Mesendoderm (in vitro differentiated cells): ENCODE data around the gene PLBD2.

ENCODE experiments used
- DNase-seq: peaks from one replicate; pipeline ENCODE4 v3.0.0; 2013
- H2AK5ac ChIP-seq: 2 replicates; pipeline ENCODE4 v1.6.1; 2013; ENCODE audit warnings: low read length, inconsistent platforms
- H2BK120ac ChIP-seq: 2 replicates; pipeline ENCODE4 v1.6.1; 2013; ENCODE audit warnings: low read depth, mild to moderate bottlenecking, low read length, moderate library complexity, mixed read lengths
- H2BK15ac ChIP-seq: replicated peaks from 2 replicates; pipeline ENCODE4 v1.6.1; 2013; ENCODE audit warnings: low read depth, mild to moderate bottlenecking, moderate library complexity
- H2BK5ac ChIP-seq: 2 replicates; pipeline ENCODE4 v1.6.1; 2013; ENCODE audit warnings: low read length, inconsistent platforms
- H3K18ac ChIP-seq: 2 replicates; pipeline ENCODE4 v1.6.1; 2013; ENCODE audit warnings: mild to moderate bottlenecking, low read length, mixed read lengths
- H3K23ac ChIP-seq: one replicate; pipeline ENCODE4 v1.6.1; 2013; ENCODE audit warnings: low read length
- H3K27ac ChIP-seq: 2 replicates; pipeline ENCODE4 v1.5.1; 2013; ENCODE audit warnings: low read depth, mild to moderate bottlenecking, inconsistent platforms, low read length, moderate library complexity
- H3K27me3 ChIP-seq: 2 replicates; pipeline ENCODE4 v1.6.1; 2013; ENCODE audit warnings: low read length, control low read depth, mild to moderate bottlenecking, inconsistent platforms; ENCODE audit not compliant: insufficient read depth, poor library complexity
- H3K36me3 ChIP-seq: 2 replicates; pipeline ENCODE4 v1.6.1; 2013; ENCODE audit warnings: low read length, inconsistent platforms; ENCODE audit not compliant: control insufficient read depth, insufficient read depth
- H3K4ac ChIP-seq: one replicate; pipeline ENCODE4 v1.6.1; 2013; ENCODE audit warnings: low read depth, mild to moderate bottlenecking, low read length, moderate library complexity
- H3K4me1 ChIP-seq: 2 replicates; pipeline ENCODE4 v1.6.1; 2013; ENCODE audit warnings: low read depth, low read length, inconsistent platforms; ENCODE audit not compliant: control insufficient read depth
- H3K4me2 ChIP-seq: 2 replicates; pipeline ENCODE4 v1.6.1; 2013; ENCODE audit warnings: low read length
- H3K4me3 ChIP-seq: 2 replicates; pipeline ENCODE4 v1.5.1; 2013; ENCODE audit warnings: mild to moderate bottlenecking, low read length
- H3K56ac ChIP-seq: one replicate; pipeline ENCODE4 v1.6.1; 2013; ENCODE audit warnings: low read length
- H3K79me1 ChIP-seq: 2 replicates; pipeline ENCODE4 v1.6.1; 2013; ENCODE audit warnings: low read length, inconsistent platforms
- H3K79me2 ChIP-seq: 2 replicates; pipeline ENCODE4 v1.6.1; 2013; ENCODE audit warnings: mild to moderate bottlenecking, low read length; ENCODE audit not compliant: control insufficient read depth, insufficient read depth
- H3K9ac ChIP-seq: 2 replicates; pipeline ENCODE4 v1.6.1; 2013; ENCODE audit warnings: low read length, inconsistent platforms
- H4K5ac ChIP-seq: one replicate; pipeline ENCODE4 v1.6.1; 2013; ENCODE audit warnings: low read length
- H4K8ac ChIP-seq: one replicate; pipeline ENCODE4 v1.6.1; 2013; ENCODE audit warnings: low read depth, mild to moderate bottlenecking, control low read depth, low read length, moderate library complexity
- WGBS: extraction: QIAGEN DNeasy Blood & Tissue Kit; methylation state at CpG from one replicate; pipeline ENCODE4 v1.1.7; 2013; ENCODE audit warnings: low lambda C conversion rate, missing lambda C conversion rate; ENCODE audit not compliant: insufficient coverage; ENCODE audit errors: extremely low coverage; 5-methylcytosine and 5-hydroxymethylcytosine counted together

Gene PLBD2

GRCh38 chr12:113340061-113340460 lies 18.3 kb upstream of the PLBD2 start:
- Histone ChIP-seq H3K79me1 (no peaks in the 10 kb centered on the region), H3K36me3 (no peaks in the 10 kb centered on the region), H2BK5ac (no peak overlapping the region), H2AK5ac (no peak overlapping the region), H3K4ac (no peak overlapping the region), H2BK15ac (no peak overlapping the region), H3K18ac (no peak overlapping the region), H3K9ac (no peak overlapping the region), H2BK120ac (no peak overlapping the region), H3K27me3 (no peaks in the 10 kb centered on the region), H3K4me3 (no peak overlapping the region), H3K4me1 (no peaks in the 10 kb centered on the region), H3K56ac (no peak overlapping the region), H4K8ac (no peak overlapping the region), H3K79me2 (no peaks in the 10 kb centered on the region), H3K4me2 (no peak overlapping the region), H4K5ac (no peak overlapping the region), H3K27ac (no peak overlapping the region), H3K23ac (no peak overlapping the region)
- WGBS, result no CpG with 5 or more reads among the region's 3 CpGs
- no peak for DNase-seq

DNA sequence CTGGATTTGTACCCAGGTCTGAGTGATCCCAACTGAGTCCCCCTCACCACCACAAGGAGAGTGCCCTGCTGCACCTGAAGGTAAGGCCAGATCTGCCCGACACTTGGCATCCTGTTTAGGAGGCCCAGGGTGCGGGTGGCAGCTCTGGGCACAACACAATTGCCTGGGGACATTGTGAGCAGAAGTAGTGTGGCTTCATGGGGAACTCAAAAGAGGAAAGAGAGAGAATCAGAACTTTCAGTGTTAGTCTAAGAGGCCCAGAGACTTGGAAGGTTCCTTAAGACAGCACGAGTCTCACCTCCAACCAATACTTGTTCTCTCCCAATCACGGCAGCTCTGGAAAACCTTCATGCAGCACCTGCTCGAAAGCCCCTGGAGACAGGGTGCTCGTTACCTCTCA lies 16.9 kb upstream of the PLBD2 start:
- no CpG with 5 or more reads among the region's 6 CpGs for WGBS
- Histone ChIP-seq H3K4me1 (no peaks in the 10 kb centered on the region), H4K8ac (no peak overlapping the region), H3K79me1 (no peaks in the 10 kb centered on the region), H3K4me3 (no peak overlapping the region), H2BK15ac (no peak overlapping the region), H4K5ac (no peak overlapping the region), H2BK120ac (no peak overlapping the region), H3K9ac (no peak overlapping the region), H3K18ac (no peak overlapping the region), H3K56ac (no peak overlapping the region), H3K4ac (no peak overlapping the region), H2AK5ac (no peak overlapping the region), H3K36me3 (no peaks in the 10 kb centered on the region), H3K27me3 (no peaks in the 10 kb centered on the region), H3K79me2 (no peaks in the 10 kb centered on the region), H3K4me2 (no peak overlapping the region), H2BK5ac (no peak overlapping the region), H3K23ac (no peak overlapping the region), H3K27ac (no peak overlapping the region)
- DNase-seq, result no peak

- no peaks in the 10 kb centered on the region for H3K4me1 ChIP-seq
- no peak overlapping the region for H3K4ac ChIP-seq
- no peaks in the 10 kb centered on the region for H3K79me1 ChIP-seq
- no CpG with 5 or more reads among the region's 6 CpGs for WGBS
- H3K27me3 ChIP-seq, result no peaks in the 10 kb centered on the region
- no peaks in the 10 kb centered on the region for H3K79me2 ChIP-seq
- H3K18ac ChIP-seq, result no peak overlapping the region
- no peak overlapping the region for H3K23ac ChIP-seq
- DNase-seq, result no peak
- H3K27ac ChIP-seq, result no peak overlapping the region
- no peak overlapping the region for H2BK120ac ChIP-seq
- no peak overlapping the region for H2BK15ac ChIP-seq
- H4K8ac ChIP-seq, result no peak overlapping the region
- no peak overlapping the region for H3K4me3 ChIP-seq
- H3K56ac ChIP-seq, result no peak overlapping the region
- no peak overlapping the region for H2AK5ac ChIP-seq
- H4K5ac ChIP-seq, result no peak overlapping the region
- H3K4me2 ChIP-seq, result no peak overlapping the region
- H2BK5ac ChIP-seq, result no peak overlapping the region
- H3K9ac ChIP-seq, result no peak overlapping the region
- no peaks in the 10 kb centered on the region for H3K36me3 ChIP-seq
These were observed 13.1 kb upstream of the PLBD2 start for GRCh38 chr12:113345318-113345717.

- Histone ChIP-seq H3K27ac (no peak overlapping the region), H2BK5ac (no peak overlapping the region), H3K4me2 (no peak overlapping the region), H3K56ac (peak overlapping the region; percentile 42), H3K79me1 (no peaks in the 10 kb centered on the region), H3K18ac (no peak overlapping the region), H3K36me3 (no peaks in the 10 kb centered on the region), H4K8ac (no peak overlapping the region), H4K5ac (no peak overlapping the region), H3K27me3 (no peaks in the 10 kb centered on the region), H3K4me3 (no peak overlapping the region), H3K4me1 (no peaks in the 10 kb centered on the region), H3K9ac (no peak overlapping the region), H2BK120ac (no peak overlapping the region), H3K4ac (no peak overlapping the region), H3K79me2 (no peaks in the 10 kb centered on the region), H2BK15ac (no peak overlapping the region), H2AK5ac (no peak overlapping the region), H3K23ac (no peak overlapping the region)
- DNase-seq, result no peak
- WGBS, result no CpG with 5 or more reads among the region's 5 CpGs
These were observed 12.0 kb upstream of the PLBD2 start for GRCh38 chr12:113346353-113346752.

- no peak overlapping the region for H2BK15ac ChIP-seq
- no peak overlapping the region for H2AK5ac ChIP-seq
- H3K4ac ChIP-seq, result no peak overlapping the region
- no peaks in the 10 kb centered on the region for H3K27me3 ChIP-seq
- H3K4me1 ChIP-seq, result no peaks in the 10 kb centered on the region
- peak; percentile 32 for DNase-seq
- H3K9ac ChIP-seq, result no peak overlapping the region
- no peak overlapping the region for H4K5ac ChIP-seq
- no CpG with 5 or more reads among the region's 3 CpGs for WGBS
- no peak overlapping the region for H3K18ac ChIP-seq
- H3K27ac ChIP-seq, result no peak overlapping the region
- no peaks in the 10 kb centered on the region for H3K79me2 ChIP-seq
- H3K56ac ChIP-seq, result no peak overlapping the region
- no peak overlapping the region for H3K4me3 ChIP-seq
- no peaks in the 10 kb centered on the region for H3K36me3 ChIP-seq
- H3K79me1 ChIP-seq, result no peaks in the 10 kb centered on the region
- H2BK120ac ChIP-seq, result no peak overlapping the region
- no peak overlapping the region for H2BK5ac ChIP-seq
- no peak overlapping the region for H3K4me2 ChIP-seq
- no peak overlapping the region for H3K23ac ChIP-seq
- H4K8ac ChIP-seq, result no peak overlapping the region
These were observed 11.3 kb upstream of the PLBD2 start for GRCh38 chr12:113347107-113347506.

- no peak overlapping the region for H3K27ac ChIP-seq
- H2BK5ac ChIP-seq, result no peak overlapping the region
- H3K56ac ChIP-seq, result no peak overlapping the region
- no peak for DNase-seq
- no peaks in the 10 kb centered on the region for H3K27me3 ChIP-seq
- no peak overlapping the region for H3K18ac ChIP-seq
- H4K5ac ChIP-seq, result no peak overlapping the region
- H3K79me1 ChIP-seq, result no peaks in the 10 kb centered on the region
- H3K4me3 ChIP-seq, result no peak overlapping the region
- H2BK120ac ChIP-seq, result no peak overlapping the region
- H3K4me1 ChIP-seq, result no peaks in the 10 kb centered on the region
- no peak overlapping the region for H3K4ac ChIP-seq
- no peak overlapping the region for H3K4me2 ChIP-seq
- H4K8ac ChIP-seq, result no peak overlapping the region
- no peaks in the 10 kb centered on the region for H3K79me2 ChIP-seq
- WGBS, result no CpG with 5 or more reads among the region's 2 CpGs
- H3K9ac ChIP-seq, result no peak overlapping the region
- H3K36me3 ChIP-seq, result no peaks in the 10 kb centered on the region
- no peak overlapping the region for H2BK15ac ChIP-seq
- H3K23ac ChIP-seq, result no peak overlapping the region
- H2AK5ac ChIP-seq, result no peak overlapping the region
These were observed 10.5 kb upstream of the PLBD2 start for GRCh38 chr12:113347892-113348291.
